ENCODE results near the gene GPR161. TPM values are rescaled to one million over a fixed set of nuclear protein-coding genes. Genes with fewer than 3 reads are reported as not detected.

Gene GPR161
- total and polyA plus RNA-seq, 2 of the 13 experiments (the other 11 are each of a cell fraction or from before 2014, with no cell fraction given): 0.13 to 0.35 TPM

DNA sequence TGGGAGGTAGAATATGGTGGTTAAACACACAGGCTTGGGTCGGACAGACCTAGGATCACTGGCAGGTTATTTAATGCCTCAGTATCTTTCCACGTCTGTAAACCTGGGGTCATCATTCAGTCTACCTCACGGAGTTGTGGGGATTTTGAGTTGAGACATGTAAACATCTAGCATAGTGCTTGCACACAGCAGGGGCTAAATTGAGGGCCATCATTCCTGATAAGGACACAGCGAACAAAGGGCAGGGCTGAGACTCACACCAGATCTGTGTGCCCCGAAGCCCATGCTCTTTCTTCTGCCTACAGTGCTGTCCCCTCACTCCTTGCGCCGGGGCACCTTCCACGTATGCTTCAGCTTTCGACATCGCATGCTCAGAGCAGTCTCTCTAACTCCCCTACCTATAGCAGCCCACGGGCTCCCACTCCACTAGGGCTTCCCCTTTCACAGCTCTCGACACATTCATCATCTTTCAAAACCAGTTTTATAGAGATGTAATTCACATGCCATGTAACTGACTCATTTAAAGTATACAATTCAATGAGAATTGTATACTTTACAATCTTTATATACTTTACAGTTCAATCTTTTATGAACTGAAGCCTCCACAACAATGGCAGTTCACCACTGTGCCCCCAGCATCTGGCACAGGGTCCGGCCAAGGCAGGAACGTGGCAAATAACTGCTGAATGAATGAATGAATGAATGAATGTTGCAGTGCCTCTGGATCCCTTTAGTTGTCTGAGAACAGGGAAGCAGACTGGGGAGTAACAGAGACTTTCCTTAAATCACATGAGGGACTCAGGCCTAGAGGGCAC, 48.0 kb downstream of the GPR161 start:
- no peaks in the 10 kb centered on the region for H3K27me3 ChIP-seq (ENCODE audit: control insufficient read depth in 1 of 2, insufficient read depth in 2 of 2, low read length in 2 of 2)
- DNase-seq (ENCODE audit: low spot score): no peak
- no peak for FAIRE-seq
- H3K9ac ChIP-seq (ENCODE audit: insufficient read depth, low read depth, low read length): no peak overlapping the region
- no peaks in the 10 kb centered on the region for H3K9me3 ChIP-seq (ENCODE audit: low read length)
- H3K4me1 ChIP-seq (ENCODE audit: insufficient read depth, low read length): no peaks in the 10 kb centered on the region
- no peak overlapping the region for H2AFZ ChIP-seq (ENCODE audit: low read length)
- TF ChIP-seq ZNF619 (CRISPR knock-in tag; IDR thresholded peaks at IDR 0.05): no peak
- TF ChIP-seq, protein P1, sequence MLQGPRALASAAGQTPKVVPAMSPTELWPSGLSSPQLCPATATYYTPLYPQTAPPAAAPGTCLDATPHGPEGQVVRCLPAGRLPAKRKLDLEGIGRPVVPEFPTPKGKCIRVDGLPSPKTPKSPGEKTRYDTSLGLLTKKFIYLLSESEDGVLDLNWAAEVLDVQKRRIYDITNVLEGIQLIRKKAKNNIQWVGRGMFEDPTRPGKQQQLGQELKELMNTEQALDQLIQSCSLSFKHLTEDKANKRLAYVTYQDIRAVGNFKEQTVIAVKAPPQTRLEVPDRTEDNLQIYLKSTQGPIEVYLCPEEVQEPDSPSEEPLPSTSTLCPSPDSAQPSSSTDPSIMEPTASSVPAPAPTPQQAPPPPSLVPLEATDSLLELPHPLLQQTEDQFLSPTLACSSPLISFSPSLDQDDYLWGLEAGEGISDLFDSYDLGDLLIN (CRISPR knock-in tag; IDR thresholded peaks at IDR 0.05; ENCODE audit: borderline replicate concordance): no peak
- no peak for TF ChIP-seq ZNF562 (CRISPR knock-in tag; IDR thresholded peaks at IDR 0.05; ENCODE audit: borderline replicate concordance)
- no peak for TF ChIP-seq SMAD3 (CRISPR knock-in tag; IDR thresholded peaks at IDR 0.05)
- TF ChIP-seq SNAPC2 (CRISPR knock-in tag; IDR thresholded peaks at IDR 0.05): no peak
- TF ChIP-seq ZNF251 (CRISPR knock-in tag; IDR thresholded peaks at IDR 0.05): no peak
- no peak for TF ChIP-seq ZNF225 (CRISPR knock-in tag; IDR thresholded peaks at IDR 0.05)
- no peak for TF ChIP-seq KLF9 (CRISPR knock-in tag; IDR thresholded peaks at IDR 0.05; ENCODE audit: low read depth)
- no peak for TF ChIP-seq ZNF569 (CRISPR knock-in tag; IDR thresholded peaks at IDR 0.05; ENCODE audit: borderline replicate concordance)
- no peak for TF ChIP-seq ZNF234 (CRISPR knock-in tag; conservative IDR thresholded peaks at IDR 0.05)
- TF ChIP-seq GZF1 (CRISPR knock-in tag; IDR thresholded peaks at IDR 0.05): no peak
- TF ChIP-seq AGO2 (optimal IDR thresholded peaks at IDR 0.05; ENCODE audit: low read depth, low read length): no peak
- no peak for TF ChIP-seq XRCC5 (optimal IDR thresholded peaks at IDR 0.05; ENCODE audit: low read length)
- H3K4me2 ChIP-seq (ENCODE audit: low read depth, low read length): no peak overlapping the region
- CTCF ChIA-PET (ENCODE audit: low intra/inter-chr PET ratio, low total read pairs): no interaction called here
- H4K20me1 ChIP-seq (ENCODE audit: insufficient read depth, low read length): no peaks in the 10 kb centered on the region
- in situ Hi-C loops (cut with HindIII; ENCODE audit: extremely low pct_ligation_motif_present, low pct_unique_long_range_greater_than_20kb) (no loop called here), intact Hi-C loops (cut with micrococcal nuclease; ENCODE audit: unreplicated experiment) (no loop called here)
- no TSS peak for BruUV-seq (replicated peaks)
- WGBS (ENCODE audit: low lambda C conversion rate): 67% methylated on average over 13 of the region's 14 CpGs
- H3K27ac ChIP-seq (ENCODE audit: extremely low read length, insufficient read depth, low read length): no peak overlapping the region
- no peak overlapping the region for H3K4me3 ChIP-seq (replicated peaks in 1 of 3; ENCODE audit: insufficient read depth in 1 of 3, low read depth in 2 of 3, low read length in 3 of 3)
- H3K36me3 ChIP-seq (replicated peaks in 1 of 2; ENCODE audit: control insufficient read depth in 1 of 2, insufficient read depth in 2 of 2, low read length in 2 of 2): no peaks in the 10 kb centered on the region
- H3K79me2 ChIP-seq (ENCODE audit: insufficient read depth, low read length): no peaks in the 10 kb centered on the region
- POLR2A ChIA-PET: no interaction called here
- ATAC-seq: no peak
